MM.1S (cell line): ENCODE results near the gene TNFAIP3.
"Not testable (repeated sequence)": the region's sequence is repeated elsewhere in the genome, so short reads cannot be mapped to it uniquely, and the experiment has no call there.

Experiments used
- DNase-seq: peaks from one replicate; pipeline ENCODE4 v3.0.0-alpha.2; 2015
- H2AFZ ChIP-seq: fragments of 300-600 bp; sonication (generic); 2 replicates; pipeline ENCODE4 v1.6.0; 2016; ENCODE audit warnings: antibody characterized with exemption, low read length
- H3F3A ChIP-seq: fragments of 300-600 bp; sonication (generic); 2 replicates; pipeline ENCODE4 v1.6.1; 2016; ENCODE audit warnings: mild to moderate bottlenecking, antibody characterized with exemption, low read length, moderate library complexity, mixed read lengths; ENCODE audit not compliant: insufficient read depth
- H3K27ac ChIP-seq: fragments of 300-600 bp; sonication (generic); 2 replicates; pipeline ENCODE4 v1.5.1; 2016; ENCODE audit warnings: mild to moderate bottlenecking, low read length
- H3K27me3 ChIP-seq: fragments of 300-600 bp; sonication (generic); replicated peaks from 2 replicates; pipeline ENCODE4 v1.6.0; 2016; ENCODE audit warnings: low read length; ENCODE audit not compliant: insufficient read depth
- H3K36me3 ChIP-seq: fragments of 300-600 bp; sonication (generic); replicated peaks from 2 replicates; pipeline ENCODE4 v1.6.1; 2016; ENCODE audit warnings: mild to moderate bottlenecking, low read length, mixed read lengths; ENCODE audit not compliant: insufficient read depth
- H3K4me1 ChIP-seq: fragments of 300-600 bp; sonication (generic); 2 replicates; pipeline ENCODE4 v1.6.1; 2016; ENCODE audit warnings: low read length, mixed read lengths
- H3K4me2 ChIP-seq: fragments of 300-600 bp; sonication (generic); 2 replicates; pipeline ENCODE4 v1.6.0; 2016; ENCODE audit warnings: low read depth, low read length
- H3K4me3 ChIP-seq: fragments of 300-600 bp; sonication (generic); 2 replicates; pipeline ENCODE4 v1.5.1; 2016; ENCODE audit warnings: low read length, mixed read lengths
- H3K79me2 ChIP-seq: fragments of 300-600 bp; sonication (generic); 2 replicates; pipeline ENCODE4 v1.6.1; 2016; ENCODE audit warnings: mixed run types, low read length, mixed read lengths
- H3K9ac ChIP-seq: fragments of 300-600 bp; sonication (generic); 2 replicates; pipeline ENCODE4 v1.6.1; 2016; ENCODE audit warnings: low read length, mixed read lengths
- H3K9me2 ChIP-seq: fragments of 300-600 bp; sonication (generic); replicated peaks from 2 replicates; pipeline ENCODE4 v1.6.1; 2016; ENCODE audit warnings: mild to moderate bottlenecking, low read length, mixed read lengths; ENCODE audit not compliant: insufficient read depth
- H3K9me3 ChIP-seq: fragments of 300-600 bp; sonication (generic); replicated peaks from 2 replicates; pipeline ENCODE4 v1.6.1; 2016; ENCODE audit warnings: mild to moderate bottlenecking, low read length, mixed read lengths; ENCODE audit not compliant: insufficient read depth
- H4K20me1 ChIP-seq: fragments of 300-600 bp; sonication (generic); 2 replicates; pipeline ENCODE4 v1.6.1; 2016; ENCODE audit warnings: mild to moderate bottlenecking, low read length, moderate library complexity, mixed read lengths; ENCODE audit not compliant: insufficient read depth
- EZH2 ChIP-seq: fragments of 300-600 bp; sonication (generic); optimal IDR thresholded peaks from 2 replicates; pipeline ENCODE3; 2017; ENCODE audit warnings: low read depth, mild to moderate bottlenecking, antibody characterized with exemption, low read length, mixed read lengths
- EZH2phosphoT487 ChIP-seq: fragments of 300-600 bp; sonication (generic); IDR thresholded peaks from 2 replicates; pipeline ENCODE4 v1.6.1; 2018; ENCODE audit warnings: antibody characterized with exemption, low read length
- TF ChIP-seq, protein P1 (sequence below): fragments of 300-600 bp; sonication (generic); IDR thresholded peaks from 2 replicates; pipeline ENCODE4 v1.5.1; 2016; ENCODE audit warnings: antibody characterized with exemption, low read length, mixed read lengths

The TNFAIP3 gene

DNA sequence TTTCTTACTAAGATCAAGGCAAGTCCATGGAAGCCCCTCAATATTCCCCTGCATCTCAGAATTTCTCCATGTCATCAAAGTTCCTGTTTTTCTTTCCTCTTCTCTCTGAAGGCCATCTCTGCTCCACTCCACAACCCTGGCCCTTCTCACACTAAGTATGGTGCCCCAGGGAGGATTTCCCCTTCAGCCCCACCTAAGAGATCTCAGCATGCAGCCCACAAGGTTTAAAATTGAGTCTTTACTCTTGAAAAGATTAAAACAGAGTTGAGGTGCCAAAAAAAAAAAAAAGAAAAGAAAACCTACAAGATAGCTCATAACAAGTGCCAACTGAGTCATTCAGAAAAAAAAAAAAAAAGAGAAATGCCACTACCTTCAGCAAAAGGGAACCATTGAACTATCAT, 36.5 kb upstream of the TNFAIP3 start:
- no peak overlapping the region for H3K4me3 ChIP-seq
- no peaks in the 10 kb centered on the region for H3K9me3 ChIP-seq
- TF ChIP-seq EZH2phosphoT487 (no peak), EZH2 (no peak)
- TF ChIP-seq, protein P1, sequence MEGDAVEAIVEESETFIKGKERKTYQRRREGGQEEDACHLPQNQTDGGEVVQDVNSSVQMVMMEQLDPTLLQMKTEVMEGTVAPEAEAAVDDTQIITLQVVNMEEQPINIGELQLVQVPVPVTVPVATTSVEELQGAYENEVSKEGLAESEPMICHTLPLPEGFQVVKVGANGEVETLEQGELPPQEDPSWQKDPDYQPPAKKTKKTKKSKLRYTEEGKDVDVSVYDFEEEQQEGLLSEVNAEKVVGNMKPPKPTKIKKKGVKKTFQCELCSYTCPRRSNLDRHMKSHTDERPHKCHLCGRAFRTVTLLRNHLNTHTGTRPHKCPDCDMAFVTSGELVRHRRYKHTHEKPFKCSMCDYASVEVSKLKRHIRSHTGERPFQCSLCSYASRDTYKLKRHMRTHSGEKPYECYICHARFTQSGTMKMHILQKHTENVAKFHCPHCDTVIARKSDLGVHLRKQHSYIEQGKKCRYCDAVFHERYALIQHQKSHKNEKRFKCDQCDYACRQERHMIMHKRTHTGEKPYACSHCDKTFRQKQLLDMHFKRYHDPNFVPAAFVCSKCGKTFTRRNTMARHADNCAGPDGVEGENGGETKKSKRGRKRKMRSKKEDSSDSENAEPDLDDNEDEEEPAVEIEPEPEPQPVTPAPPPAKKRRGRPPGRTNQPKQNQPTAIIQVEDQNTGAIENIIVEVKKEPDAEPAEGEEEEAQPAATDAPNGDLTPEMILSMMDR: no peak
- no peaks in the 10 kb centered on the region for H3K27me3 ChIP-seq
- no peaks in the 10 kb centered on the region for H3K36me3 ChIP-seq
- H3K9ac ChIP-seq: no peak overlapping the region
- no peak overlapping the region for H2AFZ ChIP-seq
- H3K9me2 ChIP-seq: no peaks in the 10 kb centered on the region
- DNase-seq: no peak
- no peak overlapping the region for H3K27ac ChIP-seq
- H3K4me2 ChIP-seq: no peak overlapping the region
- H3K4me1 ChIP-seq: peaks cover 14% of the 10 kb centered on the region
- no peaks in the 10 kb centered on the region for H3K79me2 ChIP-seq
- peaks cover 6% of the 10 kb centered on the region; the same call in 1 of the 2 replicates for H3F3A ChIP-seq
- H4K20me1 ChIP-seq: no peaks in the 10 kb centered on the region

GRCh38 chr6:137832110-137832509, 34.9 kb upstream of the TNFAIP3 start:
- Histone ChIP-seq H3K4me3 (no peak overlapping the region), H3K4me2 (no peak overlapping the region), H3K27ac (no peak overlapping the region), H4K20me1 (no peaks in the 10 kb centered on the region), H2AFZ (no peak overlapping the region), H3K4me1 (peaks cover 14% of the 10 kb centered on the region), H3K9ac (no peak overlapping the region), H3K27me3 (no peaks in the 10 kb centered on the region), H3K79me2 (no peaks in the 10 kb centered on the region), H3K36me3 (no peaks in the 10 kb centered on the region), H3F3A (peaks cover 6% of the 10 kb centered on the region; the same call in 1 of the 2 replicates), H3K9me2 (no peaks in the 10 kb centered on the region), H3K9me3 (no peaks in the 10 kb centered on the region)
- no peak for TF ChIP-seq EZH2
- no peak for DNase-seq

GRCh38 chr6:137834508-137834907, 32.6 kb upstream of the TNFAIP3 start:
- Histone ChIP-seq H3K4me2 (no peak overlapping the region), H3K79me2 (no peaks in the 10 kb centered on the region), H3K9ac (no peak overlapping the region), H3F3A (no peaks in the 10 kb centered on the region), H3K4me1 (no peaks in the 10 kb centered on the region; the same call in 1 of the 2 replicates), H2AFZ (no peak overlapping the region), H4K20me1 (no peaks in the 10 kb centered on the region), H3K27me3 (no peaks in the 10 kb centered on the region), H3K27ac (no peak overlapping the region), H3K9me2 (no peaks in the 10 kb centered on the region), H3K4me3 (no peak overlapping the region), H3K36me3 (no peaks in the 10 kb centered on the region), H3K9me3 (no peaks in the 10 kb centered on the region; the same call in 1 of the 2 replicates)
- no peak for DNase-seq
- TF ChIP-seq EZH2 (no peak), EZH2phosphoT487 (no peak)
- TF ChIP-seq, protein P1: no peak

DNA sequence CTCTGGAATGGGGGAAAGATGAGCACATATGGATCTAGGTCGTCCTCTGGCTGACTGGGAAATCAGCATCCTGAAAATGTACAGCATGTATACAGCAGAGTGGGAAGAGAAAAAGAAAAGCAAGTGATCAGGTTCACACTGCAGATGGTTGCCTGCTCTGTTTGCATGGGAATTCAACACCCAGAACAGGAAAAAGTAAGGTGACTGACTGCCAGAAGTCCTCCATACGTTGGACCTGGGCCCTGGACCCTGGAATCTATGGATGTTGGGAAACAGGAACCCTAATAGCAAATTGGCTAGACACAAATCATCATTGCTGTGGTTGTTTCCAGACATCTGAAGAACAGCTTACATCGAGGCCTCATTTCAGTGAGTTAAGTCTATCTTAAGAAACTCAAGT, 30.3 kb upstream of the TNFAIP3 start:
- Histone ChIP-seq H3K4me1 (no peaks in the 10 kb centered on the region), H4K20me1 (no peaks in the 10 kb centered on the region), H3K9me2 (no peaks in the 10 kb centered on the region), H3K79me2 (no peaks in the 10 kb centered on the region), H3K9me3 (no peaks in the 10 kb centered on the region; the same call in 1 of the 2 replicates), H3K27ac (no peak overlapping the region), H3K4me3 (no peak overlapping the region), H2AFZ (no peak overlapping the region), H3F3A (no peaks in the 10 kb centered on the region), H3K36me3 (no peaks in the 10 kb centered on the region), H3K9ac (no peak overlapping the region), H3K27me3 (no peaks in the 10 kb centered on the region), H3K4me2 (no peak overlapping the region)
- DNase-seq: no peak
- TF ChIP-seq, protein P1: no peak
- no peak for TF ChIP-seq EZH2
- TF ChIP-seq EZH2phosphoT487: no peak

DNA sequence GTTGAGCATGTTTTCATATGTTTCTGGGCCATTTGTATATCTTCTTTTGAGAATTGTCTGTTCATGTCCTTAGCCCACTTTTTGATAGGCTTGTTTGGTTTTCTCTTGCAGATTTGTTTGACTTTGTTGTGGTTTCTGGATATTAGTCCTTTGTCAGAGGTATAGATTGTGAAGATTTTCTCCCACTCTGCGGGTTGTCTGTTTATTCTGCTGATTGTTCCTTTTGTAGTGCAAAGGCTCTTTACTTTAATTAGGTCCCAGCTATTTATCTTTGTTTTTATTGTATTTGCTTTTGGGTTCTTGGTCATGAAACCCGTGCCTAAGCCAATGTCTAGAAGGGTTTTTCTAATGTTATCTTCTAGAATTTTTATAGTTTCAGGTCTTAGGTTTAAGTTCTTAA, 29.0 kb upstream of the TNFAIP3 start:
- H3K27me3 ChIP-seq, H3K36me3 ChIP-seq, H3K79me2 ChIP-seq, H3K9me2 ChIP-seq, H3K9ac ChIP-seq, H3K4me2 ChIP-seq, H3K4me3 ChIP-seq, H2AFZ ChIP-seq, H4K20me1 ChIP-seq, H3K27ac ChIP-seq, H3F3A ChIP-seq, H3K4me1 ChIP-seq, H3K9me3 ChIP-seq, DNase-seq: not testable (repeated sequence)

DNA sequence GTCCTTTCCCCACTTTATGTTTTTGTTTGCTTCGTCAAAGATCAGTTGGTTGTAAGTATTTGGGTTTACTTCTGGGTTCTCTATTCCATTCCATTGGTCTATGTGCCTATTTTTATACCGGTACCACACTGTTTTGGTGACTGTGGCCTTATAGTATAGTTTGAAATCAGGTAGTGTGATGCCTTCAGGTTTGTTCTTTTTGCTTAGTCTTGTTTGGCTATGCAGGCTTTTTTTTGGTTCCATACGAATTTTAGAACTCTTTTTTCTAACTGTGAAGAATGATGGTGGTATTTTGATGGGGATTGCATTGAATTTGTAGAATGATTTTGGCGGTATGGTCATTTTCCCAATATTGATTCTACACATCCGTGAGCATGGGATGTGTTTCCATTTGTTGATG, 28.5 kb upstream of the TNFAIP3 start:
- not testable (repeated sequence) for H3F3A ChIP-seq, H3K27me3 ChIP-seq, H3K79me2 ChIP-seq, H3K4me3 ChIP-seq, H3K9ac ChIP-seq, H3K9me2 ChIP-seq, H3K27ac ChIP-seq, H3K4me1 ChIP-seq, DNase-seq, H3K36me3 ChIP-seq, H2AFZ ChIP-seq, H3K9me3 ChIP-seq, H3K4me2 ChIP-seq, H4K20me1 ChIP-seq
